Fibroblast of mammary gland (primary cell): ENCODE results near the gene MIOS.
"Not testable (repeated sequence)": the region's sequence is repeated elsewhere in the genome, so short reads cannot be mapped to it uniquely, and the experiment has no call there.

ENCODE experiments used
- DNase-seq: peaks from one replicate; pipeline ENCODE4 v3.0.0-alpha.2; 2010; ENCODE audit warnings: low read depth
- H3K4me3 ChIP-seq: 2 replicates; pipeline ENCODE4 v1.5.1; 2011; ENCODE audit warnings: low read depth, mild to moderate bottlenecking, low read length, moderate library complexity; ENCODE audit not compliant: control insufficient read depth
- CTCF ChIP-seq: conservative IDR thresholded peaks from 2 replicates; pipeline ENCODE4 v1.5.1; 2011; ENCODE audit warnings: low read depth, low read length, inconsistent platforms; ENCODE audit not compliant: control insufficient read depth, insufficient read depth

The MIOS gene

GRCh38 chr7:7647495-7648036 lies 80.9 kb downstream of the MIOS start:
- TF ChIP-seq CTCF: no peak
- DNase-seq: no peak

GRCh38 chr7:7650682-7651206 lies 84.1 kb downstream of the MIOS start:
- TF ChIP-seq CTCF: no peak
- no peak overlapping the region for H3K4me3 ChIP-seq
- DNase-seq: no peak

More at GRCh38 chr7:7647495-7648036, 80.9 kb downstream of the MIOS start:
- H3K4me3 ChIP-seq: no peak overlapping the region

GRCh38 chr7:7651479-7651878 lies 84.8 kb downstream of the MIOS start:
- H3K4me3 ChIP-seq: no peak overlapping the region
- DNase-seq: no peak
- TF ChIP-seq CTCF: no peak

GRCh38 chr7:7652798-7653540 lies 86.3 kb downstream of the MIOS start:
- no peak for TF ChIP-seq CTCF
- no peak for DNase-seq
- H3K4me3 ChIP-seq: no peak overlapping the region

- peak; percentile 21 for DNase-seq
- no peak overlapping the region for H3K4me3 ChIP-seq
- TF ChIP-seq CTCF: peak; percentile 57
These were observed 87.0 kb downstream of the MIOS start for GRCh38 chr7:7653593-7654187.

- no peak for TF ChIP-seq CTCF
- H3K4me3 ChIP-seq: no peak overlapping the region
- no peak for DNase-seq
These were observed 88.5 kb downstream of the MIOS start for GRCh38 chr7:7654964-7655715.

GRCh38 chr7:7656459-7656858 lies 89.8 kb downstream of the MIOS start:
- DNase-seq: not testable (repeated sequence)

More at GRCh38 chr7:7656459-7656858, 89.8 kb downstream of the MIOS start:
- not testable (repeated sequence) for H3K4me3 ChIP-seq
